OCI-M2 (cell line): Measurements from ENCODE around the gene HIVEP3.

ENCODE experiments used
- DNase-seq: peaks from one replicate; lab custom pipeline; 2025; ENCODE audit not compliant: unreplicated experiment; lab: John Stamatoyannopoulos, UW

Gene HIVEP3

DNA sequence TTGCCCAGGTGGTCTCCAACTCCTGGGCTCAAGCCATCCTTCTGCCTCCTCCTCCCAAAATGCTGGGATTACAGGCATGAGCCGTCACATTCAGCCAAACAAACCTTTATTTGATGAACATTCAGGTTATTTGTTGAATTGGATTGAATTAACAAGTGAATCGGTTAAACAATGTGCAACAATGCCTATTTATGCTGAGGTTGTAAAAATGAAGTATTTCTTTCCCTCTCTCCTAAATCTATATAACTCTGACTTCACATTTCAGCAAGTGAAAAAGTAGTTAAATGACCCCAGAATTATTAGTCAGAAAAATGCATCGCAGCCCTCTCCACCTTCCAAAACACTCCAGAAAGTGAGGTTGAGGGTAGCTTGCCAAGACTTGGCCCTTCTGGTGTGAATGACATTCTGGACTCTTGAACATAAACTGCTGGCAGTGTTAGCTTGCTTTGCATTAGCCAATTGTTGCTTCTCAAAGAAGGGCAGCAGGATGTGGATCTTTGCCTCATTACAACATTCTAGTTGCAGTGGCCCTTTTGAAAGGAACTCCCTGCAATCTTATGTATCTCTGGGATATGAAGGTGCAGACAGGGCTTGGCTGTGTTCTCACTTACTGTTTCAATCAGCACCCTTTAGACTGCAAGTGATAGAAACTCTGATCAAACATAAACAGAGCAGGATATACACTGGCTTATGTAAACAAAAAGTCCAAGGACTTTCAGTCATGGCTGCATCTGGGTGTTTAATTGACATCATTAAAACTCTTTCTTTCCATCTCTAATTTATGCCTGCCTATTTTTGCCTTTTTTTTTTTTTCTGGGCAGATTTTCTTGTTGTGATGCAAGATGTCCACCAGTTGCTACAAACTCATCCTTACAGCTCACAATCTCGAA is 456.7 kb downstream of the HIVEP3 start:
- no peak for DNase-seq

DNA sequence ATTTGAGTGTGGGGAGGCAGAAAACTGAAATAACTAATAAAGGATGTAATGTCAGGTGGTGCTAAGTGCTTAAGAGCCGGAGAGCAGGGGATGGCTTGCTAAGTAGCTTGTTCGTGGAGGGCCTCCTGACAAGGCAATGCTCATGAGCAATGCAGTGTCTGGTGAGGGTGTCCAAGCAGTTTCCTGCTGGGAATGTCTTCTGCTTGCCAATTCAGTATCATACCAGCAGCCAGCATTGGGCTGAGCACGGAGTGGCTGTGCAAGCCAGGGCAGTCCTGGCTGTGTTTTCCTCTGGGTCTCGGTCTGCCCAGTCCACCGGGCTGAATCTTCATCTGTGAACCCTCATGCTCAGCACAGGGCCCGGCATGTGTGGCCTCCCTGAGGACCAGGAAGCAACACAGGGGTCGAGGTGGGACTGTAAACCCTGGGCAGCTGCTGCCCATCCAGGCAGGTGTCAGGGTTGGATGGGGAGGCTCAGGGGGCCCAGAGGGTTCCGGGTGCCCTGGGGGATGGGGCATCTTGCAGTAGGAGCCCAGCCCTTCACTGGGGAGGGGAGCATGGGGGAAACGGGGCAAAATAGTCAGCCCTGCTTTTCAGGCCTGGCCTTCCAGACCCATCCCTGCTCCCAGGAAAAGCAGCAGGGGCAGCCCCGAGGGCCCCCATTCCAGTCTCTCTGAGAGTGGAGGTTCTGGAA is 461.7 kb downstream of the HIVEP3 start:
- DNase-seq: no peak
